Effector memory CD4-positive, alpha-beta T cell (primary cell): ENCODE results near the gene POLR3A.

ENCODE experiments used
- DNase-seq, 3 donors: peaks; one replicate each; pipeline ENCODE4 v3.0.0-alpha.2; 2020
- H3K27ac ChIP-seq: 2 replicates; pipeline ENCODE4 v1.7.0; 2013; ENCODE audit warnings: mild to moderate bottlenecking, low read length, moderate library complexity; ENCODE audit not compliant: insufficient read depth, poor library complexity, severe bottlenecking
- H3K27me3 ChIP-seq: replicated peaks from 2 replicates; pipeline ENCODE4 v1.7.0; 2013; ENCODE audit warnings: mild to moderate bottlenecking, low read length; ENCODE audit not compliant: insufficient read depth, control insufficient read depth, poor library complexity, severe bottlenecking
- H3K36me3 ChIP-seq: 2 replicates; pipeline ENCODE4 v1.7.0; 2013; ENCODE audit warnings: mild to moderate bottlenecking, low read length, moderate library complexity; ENCODE audit not compliant: control insufficient read depth, insufficient read depth
- H3K4me1 ChIP-seq: 2 replicates; pipeline ENCODE4 v1.7.0; 2013; ENCODE audit warnings: low read length, mild to moderate bottlenecking; ENCODE audit not compliant: control insufficient read depth, insufficient read depth, poor library complexity, severe bottlenecking
- H3K4me3 ChIP-seq: 2 replicates; pipeline ENCODE4 v1.7.0; 2013; ENCODE audit warnings: low read length, low read depth, mild to moderate bottlenecking; ENCODE audit not compliant: insufficient read depth, poor library complexity, severe bottlenecking
- H3K9me3 ChIP-seq: 2 replicates; pipeline ENCODE4 v1.7.0; 2013; ENCODE audit warnings: mild to moderate bottlenecking, low read length, moderate library complexity; ENCODE audit not compliant: control insufficient read depth

The POLR3A gene

DNA sequence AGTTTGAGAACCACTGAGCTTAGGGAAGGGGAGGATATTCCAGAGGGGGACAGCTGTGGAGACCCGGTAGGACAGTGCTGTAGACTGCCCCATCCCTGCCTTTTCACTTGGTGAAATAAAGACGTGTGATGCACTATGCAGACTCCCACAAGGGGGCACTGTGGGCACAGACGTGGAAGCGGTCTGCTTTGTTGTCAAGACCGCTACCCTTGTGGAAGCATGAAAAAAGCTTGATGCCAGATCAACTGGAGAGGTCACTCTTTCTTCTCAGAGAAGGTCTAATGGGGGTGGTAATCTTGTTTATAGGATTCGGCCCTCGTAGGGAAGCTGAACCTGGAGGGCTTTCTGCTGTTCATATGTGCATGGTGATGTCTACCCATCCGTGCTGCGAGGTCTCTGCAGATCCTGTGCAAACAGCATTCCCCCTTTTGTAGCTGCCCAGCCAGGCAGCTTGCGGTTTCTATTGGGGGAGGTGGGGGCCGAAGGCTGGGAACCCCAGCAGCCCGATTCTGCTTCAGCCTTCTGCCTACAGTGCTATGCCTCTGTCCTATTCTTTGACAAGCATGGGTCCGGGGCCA lies 18.1 kb upstream of the POLR3A start:
- DNase-seq: peak; percentile 50 to 66 (median 52)
- no peaks in the 10 kb centered on the region for H3K9me3 ChIP-seq
- peaks cover 2% of the 10 kb centered on the region for H3K36me3 ChIP-seq
- H3K27me3 ChIP-seq: no peaks in the 10 kb centered on the region
- H3K4me1 ChIP-seq: no peaks in the 10 kb centered on the region
- H3K27ac ChIP-seq: no peak overlapping the region
- no peak overlapping the region for H3K4me3 ChIP-seq

- Histone ChIP-seq H3K36me3 (peaks cover 7% of the 10 kb centered on the region), H3K4me1 (no peaks in the 10 kb centered on the region), H3K27me3 (no peaks in the 10 kb centered on the region), H3K4me3 (no peak overlapping the region), H3K9me3 (no peaks in the 10 kb centered on the region), H3K27ac (no peak overlapping the region)
- DNase-seq: no peak
Measured at GRCh38 chr10:78046711-78047269, 17.5 kb upstream of the POLR3A start.

- H3K9me3 ChIP-seq: no peaks in the 10 kb centered on the region
- no peak overlapping the region for H3K27ac ChIP-seq
- H3K36me3 ChIP-seq: peaks cover 16% of the 10 kb centered on the region
- no peak for DNase-seq
- H3K4me1 ChIP-seq: no peaks in the 10 kb centered on the region
- H3K27me3 ChIP-seq: no peaks in the 10 kb centered on the region
- no peak overlapping the region for H3K4me3 ChIP-seq
Measured at GRCh38 chr10:78045856-78046255, 16.5 kb upstream of the POLR3A start.

GRCh38 chr10:78045237-78045636 lies 15.9 kb upstream of the POLR3A start:
- H3K9me3 ChIP-seq: no peaks in the 10 kb centered on the region
- no peaks in the 10 kb centered on the region for H3K4me1 ChIP-seq
- no peak for DNase-seq
- no peak overlapping the region for H3K27ac ChIP-seq
- peaks cover 22% of the 10 kb centered on the region for H3K36me3 ChIP-seq
- H3K4me3 ChIP-seq: no peak overlapping the region
- no peaks in the 10 kb centered on the region for H3K27me3 ChIP-seq

- Histone ChIP-seq H3K27ac (no peak overlapping the region), H3K4me1 (no peaks in the 10 kb centered on the region), H3K27me3 (no peaks in the 10 kb centered on the region), H3K9me3 (no peaks in the 10 kb centered on the region), H3K36me3 (peaks cover 28% of the 10 kb centered on the region), H3K4me3 (no peak overlapping the region)
- DNase-seq: no peak
Measured at GRCh38 chr10:78044699-78045098, 15.4 kb upstream of the POLR3A start.

DNA sequence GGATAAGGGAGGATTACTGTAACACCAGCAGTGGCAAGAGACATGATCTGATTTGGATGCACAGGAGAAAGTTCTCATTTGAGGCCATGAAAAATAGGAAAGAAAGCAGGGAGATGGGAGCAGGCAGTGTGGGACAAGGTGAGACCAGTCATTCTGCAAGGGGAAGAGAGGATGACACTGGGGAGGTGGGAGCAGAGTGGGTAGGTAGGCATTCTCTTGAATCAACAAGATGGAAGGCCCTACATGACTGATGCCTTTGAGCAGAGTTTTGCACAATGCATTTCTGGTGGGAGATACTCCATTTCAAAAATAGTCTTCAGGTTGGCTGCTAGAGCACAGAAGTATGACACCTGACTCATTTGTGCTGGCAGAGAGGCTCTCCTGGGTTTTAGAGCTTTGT lies 14.9 kb upstream of the POLR3A start:
- Histone ChIP-seq H3K36me3 (peaks cover 33% of the 10 kb centered on the region), H3K4me3 (no peak overlapping the region), H3K27ac (no peak overlapping the region), H3K9me3 (no peaks in the 10 kb centered on the region), H3K4me1 (no peaks in the 10 kb centered on the region), H3K27me3 (no peaks in the 10 kb centered on the region)
- DNase-seq: no peak

GRCh38 chr10:78042752-78043104 lies 13.4 kb upstream of the POLR3A start:
- no peaks in the 10 kb centered on the region for H3K9me3 ChIP-seq
- H3K36me3 ChIP-seq: peaks cover 47% of the 10 kb centered on the region
- H3K4me3 ChIP-seq: no peak overlapping the region
- DNase-seq: no peak
- no peak overlapping the region for H3K27ac ChIP-seq
- H3K27me3 ChIP-seq: no peaks in the 10 kb centered on the region
- peaks cover under 1% of the 10 kb centered on the region for H3K4me1 ChIP-seq

DNA sequence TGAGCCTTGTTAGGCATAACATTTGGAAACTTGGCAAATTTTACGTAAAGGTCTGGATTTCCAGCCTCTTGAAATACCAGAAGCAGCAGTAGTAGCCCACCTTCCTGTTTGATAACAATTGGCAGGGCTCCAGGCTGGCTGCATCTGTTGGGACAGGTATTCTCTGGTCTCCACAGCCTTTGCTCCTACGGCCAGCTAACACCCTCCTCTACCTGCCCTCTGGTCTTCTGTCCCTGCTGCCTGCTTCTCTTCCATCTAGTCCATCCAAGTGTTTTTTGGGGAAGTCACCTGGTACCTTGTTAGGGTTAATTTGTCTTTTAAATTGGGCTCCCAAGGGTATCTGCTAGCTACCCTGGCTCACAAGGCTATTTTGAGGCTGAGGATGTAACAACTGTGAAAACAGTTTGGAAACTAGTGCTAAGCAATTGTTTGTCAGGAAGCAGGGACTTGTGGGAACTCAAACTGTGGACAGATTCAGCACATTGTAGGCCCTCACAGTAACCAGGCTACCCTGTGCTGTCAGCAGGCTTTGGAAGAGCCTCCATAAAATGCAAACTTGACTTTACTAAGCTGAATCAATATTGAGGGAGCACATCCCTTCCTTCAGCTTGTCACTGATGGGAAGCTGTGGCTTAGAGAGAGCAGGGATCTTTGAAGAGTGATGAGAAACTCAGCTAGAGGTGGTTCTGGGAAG lies 12.9 kb upstream of the POLR3A start:
- Histone ChIP-seq H3K9me3 (no peaks in the 10 kb centered on the region), H3K36me3 (peaks cover 53% of the 10 kb centered on the region), H3K27ac (no peak overlapping the region), H3K27me3 (no peaks in the 10 kb centered on the region), H3K4me1 (peaks cover 4% of the 10 kb centered on the region), H3K4me3 (no peak overlapping the region)
- DNase-seq: no peak

DNA sequence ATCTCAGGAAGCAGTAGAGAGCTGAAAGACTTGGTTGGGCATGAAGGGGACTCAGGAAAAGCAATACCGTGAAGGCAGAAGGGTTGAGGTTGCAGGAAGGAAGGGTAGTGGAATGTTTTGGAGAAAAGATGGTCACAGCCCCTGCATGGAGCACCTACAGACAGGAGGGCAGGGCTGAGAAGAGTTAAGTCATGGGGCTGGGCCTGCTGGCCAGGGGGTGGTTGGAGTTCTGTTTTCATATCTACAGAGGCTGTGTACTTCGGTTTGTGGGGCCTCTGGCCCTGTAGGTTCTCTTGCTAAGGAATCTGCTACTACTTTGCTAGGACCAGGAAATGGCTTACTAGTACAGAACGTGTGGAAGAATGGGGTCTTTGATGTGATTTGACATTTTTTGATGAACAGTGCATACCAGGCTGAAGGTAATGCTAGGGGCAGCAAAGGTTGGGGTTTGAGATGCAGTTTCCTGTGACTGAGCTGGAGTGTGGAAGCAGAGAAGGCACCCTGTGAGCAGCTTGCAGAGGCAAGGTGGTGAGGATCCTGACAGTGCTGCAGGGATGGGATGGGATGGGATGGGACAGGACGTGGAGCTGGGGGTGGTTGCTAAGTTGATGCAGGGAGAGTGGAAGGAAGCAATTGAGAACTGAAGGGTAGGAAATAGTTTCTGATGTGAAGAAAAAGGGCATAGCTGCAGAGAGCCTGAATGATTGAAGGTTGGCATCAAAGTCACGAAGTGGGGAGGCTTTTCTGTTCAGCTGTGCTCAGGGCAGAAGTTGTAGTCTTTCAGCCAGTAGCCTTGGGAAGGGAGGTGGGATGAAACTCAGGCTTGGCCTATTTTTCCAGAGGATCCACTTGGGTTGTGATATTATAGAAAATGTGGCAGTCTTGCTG lies 12.1 kb upstream of the POLR3A start:
- Histone ChIP-seq H3K4me3 (no peak overlapping the region), H3K27ac (no peak overlapping the region), H3K4me1 (peaks cover 11% of the 10 kb centered on the region), H3K9me3 (no peaks in the 10 kb centered on the region), H3K36me3 (peaks cover 61% of the 10 kb centered on the region), H3K27me3 (no peaks in the 10 kb centered on the region)
- DNase-seq: no peak

DNA sequence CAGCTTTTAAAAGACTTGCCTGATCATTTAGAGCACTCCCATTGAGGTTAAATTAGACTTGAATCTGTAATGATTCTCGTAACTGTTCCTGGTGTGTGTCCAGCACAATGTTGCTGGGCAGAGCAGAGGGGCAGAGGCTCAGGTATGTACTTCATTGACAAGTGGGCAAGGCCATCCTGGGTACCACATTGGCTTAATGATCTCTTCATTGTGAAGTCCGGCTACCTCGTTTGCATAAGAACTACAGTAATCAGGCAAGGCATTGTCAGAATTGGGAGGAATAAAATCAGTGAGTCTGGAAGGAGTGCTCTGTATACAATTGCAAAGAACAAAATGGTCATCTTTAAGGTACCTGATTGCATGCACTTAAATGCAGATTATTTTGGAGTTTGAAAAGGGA lies 10.4 kb upstream of the POLR3A start:
- Histone ChIP-seq H3K4me3 (no peak overlapping the region), H3K27me3 (no peaks in the 10 kb centered on the region), H3K36me3 (peaks cover 73% of the 10 kb centered on the region), H3K27ac (no peak overlapping the region), H3K9me3 (no peaks in the 10 kb centered on the region), H3K4me1 (peaks cover 24% of the 10 kb centered on the region)
- no peak for DNase-seq
